Measurements from ENCODE around the gene LRRC14B.

- TF ChIP-seq CTCF (IDR thresholded peaks at IDR 0.05) (no peak), POLR2A (IDR thresholded peaks at IDR 0.05) (no peak)
Observed at GRCh38 chr5:173392-174290, 17.7 kb upstream of the LRRC14B start.

Measured in right lobe of liver (tissue), 4 donors.